ENCODE results near the gene SMG6. TPM values are rescaled to one million over a fixed set of nuclear protein-coding genes. Genes with fewer than 3 reads are reported as not detected.

Gene SMG6
- total and polyA plus RNA-seq, 2 of the 8 experiments (the other 6 are each of a cell fraction or from before 2014, with no cell fraction given) = 18.5 to 25.2 TPM

DNA sequence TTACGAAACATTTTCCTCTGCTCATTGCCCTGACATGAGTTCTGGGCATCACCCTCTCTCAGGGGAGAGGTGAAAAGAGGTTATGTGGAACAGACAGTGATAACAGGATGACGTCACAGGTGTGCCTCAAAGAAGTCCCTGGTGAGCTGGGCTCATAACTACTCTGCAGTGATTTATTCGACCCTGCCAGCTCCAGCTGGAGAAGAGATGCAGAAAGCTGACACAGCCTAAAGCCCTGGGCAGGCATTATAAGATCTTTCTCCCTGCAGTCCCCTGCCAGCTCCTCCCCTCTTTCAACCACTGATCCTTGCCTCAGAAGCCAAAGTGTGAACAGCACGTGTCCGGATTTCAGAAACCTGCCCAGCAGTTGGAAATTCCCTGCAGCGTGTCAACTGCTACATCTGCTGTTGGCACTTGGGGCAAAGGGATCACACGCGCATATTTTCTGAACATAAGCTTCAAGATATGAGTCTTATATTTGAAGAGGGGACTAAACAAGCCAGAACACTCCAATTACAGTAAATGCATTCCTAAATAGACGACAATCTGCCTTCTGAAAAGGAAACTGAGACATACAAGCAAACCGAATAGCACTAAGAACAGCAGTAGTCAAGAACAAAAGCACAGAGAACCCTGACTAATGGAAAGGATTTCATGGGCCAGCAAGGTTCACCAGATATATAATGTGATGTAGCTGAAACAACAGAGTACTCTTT is 80.5 kb downstream of the SMG6 start:
- Histone ChIP-seq H2AK5ac (ENCODE audit: low read depth, low read length) (no peak overlapping the region), H3K23me2 (ENCODE audit: low read depth, low read length) (no peaks in the 10 kb centered on the region), H2BK20ac (ENCODE audit: low read length) (no peak overlapping the region), H3K79me1 (ENCODE audit: low read depth, low read length) (no peaks in the 10 kb centered on the region; the same call in 1 of the 2 replicates), H2BK120ac (replicated peaks; ENCODE audit: low read depth, low read length) (no peak overlapping the region), H4K91ac (replicated peaks; ENCODE audit: insufficient read length, low read length) (no peak overlapping the region), H3K4me1 (replicated peaks in 1 of 4; ENCODE audit: control insufficient read depth in 3 of 4, insufficient read depth in 4 of 4, low read length in 3 of 4) (no peaks in the 10 kb centered on the region), H3K27ac (ENCODE audit: low read depth, low read length) (no peak overlapping the region), H3K27me3 (replicated peaks in 1 of 4; ENCODE audit: control insufficient read depth in 3 of 4, extremely low read depth in 1 of 4, insufficient read depth in 3 of 4, low read length in 3 of 4) (no peaks in the 10 kb centered on the region), H3K9me3 (ENCODE audit: insufficient read depth in 2 of 2, low read depth in 1 of 2, low read length in 1 of 2) (no peaks in the 10 kb centered on the region), H2BK12ac (ENCODE audit: low read depth, low read length) (no peak overlapping the region), H2AFZ (ENCODE audit: low read length) (no peak overlapping the region), H3K56ac (replicated peaks; ENCODE audit: insufficient read length, low read depth, low read length) (no peak overlapping the region), H4K20me1 (replicated peaks in 1 of 2; ENCODE audit: control insufficient read depth in 1 of 2, insufficient read depth in 2 of 2, low read length in 2 of 2) (peaks cover 1 to 2% of the 10 kb centered on the region in 2 experiments), H3K14ac (ENCODE audit: insufficient read length) (no peak overlapping the region), H3K79me2 (ENCODE audit: control insufficient read depth in 1 of 2, insufficient read depth in 2 of 2, low read length in 2 of 2) (no peaks in the 10 kb centered on the region), H2BK15ac (ENCODE audit: low read length) (no peak overlapping the region), H3K36me3 (ENCODE audit: control insufficient read depth in 2 of 4, insufficient read depth in 4 of 4, low read length in 3 of 4) (no peaks in the 10 kb centered on the region), H4K5ac (ENCODE audit: insufficient read length, low read depth, low read length) (no peak overlapping the region), H2BK5ac (ENCODE audit: low read depth, low read length) (no peak overlapping the region), H3K9ac (replicated peaks in 1 of 4; ENCODE audit: extremely low read depth in 1 of 4, low read depth in 3 of 4, low read length in 3 of 4) (no peak overlapping the region), H3K4me2 (ENCODE audit: insufficient read depth in 1 of 2, low read depth in 2 of 2, low read length in 2 of 2) (no peak overlapping the region), H3K23ac (ENCODE audit: insufficient read length) (no peak overlapping the region), H3K4ac (replicated peaks; ENCODE audit: insufficient read length, low read depth, low read length) (no peak overlapping the region), H4K8ac (ENCODE audit: extremely low read depth, insufficient read depth, low read length) (no peak overlapping the region), H3K4me3 (ENCODE audit: extremely low read depth in 1 of 4, insufficient read depth in 2 of 4, low read depth in 3 of 4, low read length in 4 of 4) (no peak overlapping the region), H3K18ac (ENCODE audit: extremely low read depth, low read length) (no peak overlapping the region)
- DNase-seq (ENCODE audit: low read depth in 1 of 2, low spot score in 2 of 2) (no peak), FAIRE-seq (no peak)
- TF ChIP-seq TCF12 (IDR thresholded peaks at IDR 0.05; ENCODE audit: low read depth, low read length) = no peak
- ChIA-PET CTCF (ENCODE audit: partially characterized antibody) (interaction anchor here (0.7 to 2.8 kb wide), 11 partner anchors 9 to 168 kb away, joined by 3 to 20 read pairs (median 4); partner anchors contain the start of gene HIC1), POLR2A (ENCODE audit: partially characterized antibody) (interaction anchor here (0.6 to 1.1 kb wide), 2 partner anchors 9 to 110 kb away, joined by 3 read pairs; no protein-coding TSS in a partner anchor)
- 89% methylated on average over 10 of the region's 10 CpGs; no CpG with 5 or more reads in 1 of the 2 experiments for WGBS, 2 experiments (ENCODE audit: extremely low coverage in 1 of 2, insufficient coverage in 1 of 2, insufficient read length in 1 of 2, insufficient replicate concordance in 2 of 2, low coverage in 1 of 2, low lambda C conversion rate in 2 of 2, missing lambda C conversion rate in 1 of 2)
